NCI-H510A treated with DMSO at 0.1 percent for 48 hours (cell line): ENCODE data around the gene NEK7.
A peak's percentile ranks its signal among the peaks of the same experiment; 100 is the strongest.

Experiments used
- DNase-seq: peaks from one replicate; lab custom pipeline; 2025; lab: John Stamatoyannopoulos, UW

The NEK7 gene

DNA sequence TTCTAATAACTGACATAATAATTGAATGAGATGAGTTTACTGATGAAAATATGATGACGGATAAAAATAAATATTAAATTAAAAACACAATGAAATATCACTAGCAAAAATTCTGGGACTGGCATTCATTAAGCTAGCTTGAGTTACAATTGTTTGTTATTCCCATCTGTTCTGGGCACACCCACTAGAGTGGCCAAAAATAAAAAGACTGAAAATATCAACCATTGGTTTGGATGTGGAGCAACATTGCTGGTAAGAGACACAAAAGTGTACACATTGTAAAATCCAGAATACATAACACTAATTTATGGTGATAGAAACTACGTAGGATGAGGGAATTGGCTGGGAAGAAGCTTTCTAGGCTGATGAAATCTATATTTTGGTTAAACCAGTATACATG, 9.6 kb upstream of the NEK7 start:
- no peak for DNase-seq

- DNase-seq: no peak
Measured at GRCh38 chr1:198150369-198150768, 6.4 kb upstream of the NEK7 start.

- DNase-seq: no peak
Measured at GRCh38 chr1:198151688-198152087, 5.1 kb upstream of the NEK7 start.

- no peak for DNase-seq
Measured at GRCh38 chr1:198153103-198153502, 3.7 kb upstream of the NEK7 start.

DNA sequence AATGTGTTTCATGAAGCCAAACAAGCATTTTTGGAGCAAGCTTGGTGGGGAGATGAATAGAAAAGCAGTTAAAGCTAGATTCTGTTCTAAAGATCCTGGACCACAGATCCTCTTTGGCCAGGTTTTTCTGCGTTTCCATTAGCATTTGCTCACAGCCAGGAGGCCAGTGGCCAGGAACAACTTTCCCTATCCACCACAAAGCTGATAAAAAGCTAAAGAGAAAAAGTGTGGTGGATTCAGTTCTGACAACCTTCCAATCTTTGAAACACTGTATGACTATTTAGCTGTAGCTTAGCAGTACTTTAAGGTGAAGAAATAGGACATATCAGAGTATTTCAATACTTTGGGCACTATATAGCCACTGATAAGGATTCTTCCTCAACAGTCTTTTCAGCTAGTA, 3.0 kb upstream of the NEK7 start:
- no peak for DNase-seq

GRCh38 chr1:198155253-198155652, 1.5 kb upstream of the NEK7 start:
- no peak for DNase-seq

DNA sequence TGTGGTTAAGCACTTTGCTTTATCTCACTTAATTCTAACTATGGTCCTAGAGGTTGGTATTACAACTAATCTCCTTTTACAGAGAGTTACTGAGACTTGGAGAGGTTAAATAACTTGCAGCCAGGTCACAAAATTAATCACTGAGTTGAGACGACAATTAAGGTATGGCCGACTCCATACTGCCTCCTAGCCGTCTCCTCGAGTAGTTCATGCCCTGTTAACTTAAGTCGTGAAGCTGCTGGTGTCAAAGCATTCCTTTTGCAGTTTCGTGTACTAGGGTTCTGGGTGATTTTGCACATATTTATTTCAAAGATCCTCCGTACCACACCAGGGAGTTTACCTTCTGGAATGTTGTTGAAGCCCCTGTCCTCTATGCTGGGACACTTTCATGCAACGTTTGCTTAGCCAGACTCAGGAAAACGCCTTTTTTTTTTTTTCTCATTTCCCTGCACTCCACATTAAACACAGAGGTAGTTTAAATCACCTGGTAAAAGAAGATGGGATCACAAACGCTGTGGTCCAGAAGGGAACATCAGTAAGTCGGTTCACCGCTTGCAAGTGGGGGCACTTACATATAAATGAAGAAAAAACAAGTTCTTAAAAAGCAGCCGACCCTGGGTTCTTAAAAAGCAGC, 570 bp upstream of the NEK7 start:
- DNase-seq: peak; percentile 80

DNA sequence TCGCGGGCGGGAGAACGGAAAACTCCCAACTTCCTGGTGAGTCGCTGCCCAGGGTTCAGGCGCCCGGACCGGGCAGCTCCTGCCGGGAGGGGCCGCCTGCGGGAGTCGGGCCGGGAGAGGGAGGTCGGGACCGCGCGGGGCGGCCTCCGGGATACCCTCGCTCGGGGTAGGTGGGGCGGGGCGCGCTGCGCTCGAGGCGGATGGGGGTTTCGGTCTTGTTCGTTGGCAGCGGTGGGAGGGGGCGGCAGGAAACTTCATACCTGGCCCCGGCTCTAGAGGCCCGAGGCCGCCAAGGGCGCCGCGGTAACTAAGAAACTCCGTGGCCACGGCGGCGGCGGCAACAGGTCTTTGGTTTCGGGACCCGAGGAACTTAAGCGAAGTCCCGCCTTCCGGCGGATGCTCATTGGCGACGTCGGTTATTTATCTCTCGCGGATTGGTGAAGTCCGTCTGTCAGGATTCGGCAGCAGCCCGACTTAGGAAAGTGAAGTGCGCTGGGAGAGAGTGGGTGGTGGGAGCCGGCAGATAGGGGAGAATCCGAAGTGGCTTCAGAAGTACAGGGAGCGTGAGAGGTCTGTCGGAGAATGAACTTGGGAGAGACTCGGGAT, 546 bp downstream of the NEK7 start:
- peak; percentile 91 for DNase-seq

DNA sequence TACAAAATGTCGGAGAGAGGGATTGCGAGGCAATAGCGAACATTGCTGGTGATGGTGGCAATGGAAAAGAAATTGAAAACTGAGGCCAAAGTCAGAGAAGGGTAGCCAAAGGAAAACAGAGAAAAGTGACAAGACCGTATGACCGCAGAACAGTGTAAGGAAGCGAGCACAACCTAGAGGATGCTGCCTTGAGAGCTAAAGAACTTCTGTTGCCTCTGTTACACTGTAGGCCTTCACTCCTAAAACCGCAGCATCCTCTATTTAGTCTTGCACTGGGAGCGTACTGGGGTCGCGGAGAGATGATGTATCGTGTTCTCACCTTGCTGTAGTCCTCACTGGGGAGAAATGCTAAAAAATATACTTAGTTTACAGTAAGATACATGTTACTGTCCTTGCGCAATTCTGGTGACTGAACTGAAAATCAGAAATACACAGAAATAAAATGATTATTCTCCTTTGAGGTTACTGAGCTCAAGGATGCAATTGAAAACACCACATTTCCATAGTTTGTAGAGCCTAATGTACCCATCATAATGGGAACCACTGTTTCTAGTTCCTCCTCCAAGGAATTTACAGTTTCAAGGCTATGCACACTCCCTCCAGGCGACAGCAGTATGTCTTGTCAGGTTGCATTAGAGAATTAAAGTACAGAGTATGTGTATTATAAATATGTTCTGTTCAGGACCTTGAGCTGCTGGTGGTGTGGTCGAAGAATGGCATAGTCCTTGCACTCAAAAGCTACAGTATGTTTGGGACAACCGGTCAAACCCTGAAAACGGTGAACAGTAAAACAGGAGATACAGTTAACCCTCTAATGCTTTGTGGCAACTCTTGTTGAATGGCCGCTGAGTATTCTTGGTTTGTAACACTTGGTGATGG, 1.3 kb downstream of the NEK7 start:
- DNase-seq: no peak

GRCh38 chr1:198158735-198159589, 2.2 kb downstream of the NEK7 start:
- peak; percentile 90 for DNase-seq

DNA sequence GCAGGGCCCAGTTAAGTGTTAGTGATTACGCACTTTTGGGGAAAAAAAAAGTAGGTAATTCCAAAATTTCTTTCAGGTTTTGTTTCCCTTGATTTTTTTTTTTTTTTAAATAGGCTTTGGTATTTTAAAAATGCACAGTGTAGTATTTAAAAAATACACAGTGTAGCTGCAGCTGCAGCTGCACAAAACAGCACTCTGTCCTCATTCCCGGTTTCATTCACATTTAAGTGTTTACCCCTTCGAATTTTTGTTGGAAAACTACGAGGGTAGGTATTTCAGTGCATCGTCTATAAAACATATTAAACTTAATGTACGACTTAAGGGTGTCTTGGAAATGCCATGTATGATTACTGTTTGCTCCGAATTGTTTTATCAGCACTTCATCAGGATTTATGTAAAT, 3.4 kb downstream of the NEK7 start:
- no peak for DNase-seq

- no peak for DNase-seq
Measured at GRCh38 chr1:198160946-198161614, 4.3 kb downstream of the NEK7 start.

DNA sequence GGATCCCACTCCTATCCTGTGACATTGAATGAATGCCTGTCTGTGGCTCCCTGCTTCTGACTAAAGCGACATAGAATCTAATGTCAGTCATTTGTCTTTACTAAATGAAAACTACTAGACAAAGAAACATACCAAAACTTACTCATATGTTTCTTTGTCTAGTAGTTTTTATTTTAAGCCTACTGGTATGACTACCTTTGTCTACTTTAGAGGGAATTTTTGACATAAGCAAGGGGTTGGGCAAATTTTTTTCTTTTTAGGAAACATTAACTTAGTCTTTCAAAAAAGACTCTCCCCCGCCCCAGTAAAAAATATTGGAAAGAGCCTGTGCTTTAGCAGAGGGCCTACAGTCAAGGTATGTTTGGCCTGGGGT, 4.9 kb downstream of the NEK7 start:
- no peak for DNase-seq

- DNase-seq: no peak
Measured at GRCh38 chr1:198162091-198162767, 5.4 kb downstream of the NEK7 start.

GRCh38 chr1:198165927-198166647, 9.3 kb downstream of the NEK7 start:
- DNase-seq: no peak

- no peak for DNase-seq
Measured at GRCh38 chr1:198166900-198167299, 10.1 kb downstream of the NEK7 start.

DNA sequence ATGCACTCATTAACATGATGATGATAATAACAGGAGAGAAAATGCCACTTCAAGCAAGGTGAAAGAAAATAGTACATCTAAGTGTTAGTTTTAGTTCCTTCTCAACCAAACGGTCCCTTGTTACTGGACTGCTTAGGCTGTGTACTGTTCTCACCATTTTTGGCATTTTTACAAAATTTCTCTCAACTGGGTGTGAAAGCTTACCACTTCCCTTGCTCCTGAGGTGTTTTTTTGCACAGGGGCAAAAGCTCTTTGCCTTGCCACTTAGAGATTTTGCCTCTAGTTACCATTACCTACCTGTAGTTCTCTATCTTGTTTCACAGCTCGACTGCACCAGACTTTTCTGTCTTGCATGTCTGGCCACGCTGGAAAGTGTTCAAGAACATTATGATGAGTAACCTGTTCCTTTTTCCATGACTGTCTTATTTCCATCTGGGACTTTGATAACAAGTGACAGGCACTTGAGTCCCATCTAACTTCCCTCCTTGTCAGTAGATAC, 10.7 kb downstream of the NEK7 start:
- no peak for DNase-seq

- no peak for DNase-seq
Measured at GRCh38 chr1:198168227-198168626, 11.4 kb downstream of the NEK7 start.

- DNase-seq: no peak
Measured at GRCh38 chr1:198169672-198170071, 12.9 kb downstream of the NEK7 start.
